Measurements from ENCODE around the gene DCLK1. TPM values are rescaled to one million over a fixed set of nuclear protein-coding genes. Genes with fewer than 3 reads are reported as not detected.

Gene DCLK1
- total RNA-seq, 2 donors from 2014 or later: 3.8 to 3.9 TPM

DNA sequence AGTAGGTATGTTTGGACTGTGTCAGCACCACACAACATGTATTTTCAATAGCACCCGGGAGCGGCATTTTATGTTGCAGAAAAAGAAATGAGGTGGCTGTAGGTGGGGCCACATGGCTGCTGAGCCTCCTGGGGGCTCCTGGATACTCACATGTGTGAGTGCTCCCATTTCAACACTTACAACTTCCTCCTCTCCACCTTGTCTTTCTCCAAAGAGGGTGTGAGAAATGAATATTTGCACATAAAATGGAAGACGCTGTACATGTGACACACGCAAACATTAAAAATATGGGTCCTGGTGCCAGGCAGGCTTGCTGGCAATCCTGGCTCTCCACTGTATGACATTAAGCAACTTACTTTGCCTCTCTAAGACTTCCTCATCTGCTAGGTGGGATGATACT, 222.1 kb downstream of the DCLK1 start:
- TF ChIP-seq POLR2AphosphoS5 (IDR thresholded peaks at IDR 0.05) (no peak), POLR2A (IDR thresholded peaks at IDR 0.05) (no peak)
- TF ChIP-seq, protein P1, sequence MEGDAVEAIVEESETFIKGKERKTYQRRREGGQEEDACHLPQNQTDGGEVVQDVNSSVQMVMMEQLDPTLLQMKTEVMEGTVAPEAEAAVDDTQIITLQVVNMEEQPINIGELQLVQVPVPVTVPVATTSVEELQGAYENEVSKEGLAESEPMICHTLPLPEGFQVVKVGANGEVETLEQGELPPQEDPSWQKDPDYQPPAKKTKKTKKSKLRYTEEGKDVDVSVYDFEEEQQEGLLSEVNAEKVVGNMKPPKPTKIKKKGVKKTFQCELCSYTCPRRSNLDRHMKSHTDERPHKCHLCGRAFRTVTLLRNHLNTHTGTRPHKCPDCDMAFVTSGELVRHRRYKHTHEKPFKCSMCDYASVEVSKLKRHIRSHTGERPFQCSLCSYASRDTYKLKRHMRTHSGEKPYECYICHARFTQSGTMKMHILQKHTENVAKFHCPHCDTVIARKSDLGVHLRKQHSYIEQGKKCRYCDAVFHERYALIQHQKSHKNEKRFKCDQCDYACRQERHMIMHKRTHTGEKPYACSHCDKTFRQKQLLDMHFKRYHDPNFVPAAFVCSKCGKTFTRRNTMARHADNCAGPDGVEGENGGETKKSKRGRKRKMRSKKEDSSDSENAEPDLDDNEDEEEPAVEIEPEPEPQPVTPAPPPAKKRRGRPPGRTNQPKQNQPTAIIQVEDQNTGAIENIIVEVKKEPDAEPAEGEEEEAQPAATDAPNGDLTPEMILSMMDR (IDR thresholded peaks at IDR 0.05): no peak
- H3K4me1 ChIP-seq (replicated peaks): no peaks in the 10 kb centered on the region
- no peaks in the 10 kb centered on the region for H3K9me3 ChIP-seq
- no peak for DNase-seq (ENCODE audit: low spot score)
- WGBS: 86% methylated on average over 4 of the region's 4 CpGs
- H3K4me3 ChIP-seq: no peak overlapping the region
- H3K27me3 ChIP-seq (replicated peaks; ENCODE audit: insufficient read depth): no peaks in the 10 kb centered on the region
- no peak overlapping the region for H3K27ac ChIP-seq
- intact Hi-C loops (cut with DNase I): no loop called here
- H3K36me3 ChIP-seq: no peaks in the 10 kb centered on the region

DNA sequence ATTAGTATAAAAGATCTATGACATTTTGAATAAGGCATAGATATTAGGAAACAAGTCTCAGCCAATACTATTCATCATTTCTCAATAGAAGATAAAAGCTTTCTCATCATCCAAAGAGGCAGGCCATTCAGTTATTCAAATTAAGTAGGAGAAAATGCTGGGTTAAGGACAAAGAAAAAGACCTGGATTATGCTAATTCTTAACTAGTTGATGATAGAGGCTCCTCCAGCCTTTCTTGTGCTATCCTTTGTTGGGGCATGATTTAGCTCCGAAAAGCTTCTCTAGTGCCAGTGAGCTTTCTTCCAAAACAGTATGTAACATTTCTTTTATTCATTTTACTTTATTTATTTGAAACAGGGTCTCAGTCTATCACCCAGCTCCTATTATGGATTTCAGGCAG, 223.0 kb downstream of the DCLK1 start:
- no peaks in the 10 kb centered on the region for H3K9me3 ChIP-seq
- no peak overlapping the region for H3K27ac ChIP-seq
- no peaks in the 10 kb centered on the region for H3K4me1 ChIP-seq (replicated peaks)
- no peaks in the 10 kb centered on the region for H3K36me3 ChIP-seq
- 92% methylated on average over 1 of the region's 1 CpG for WGBS
- no peaks in the 10 kb centered on the region for H3K27me3 ChIP-seq (replicated peaks; ENCODE audit: insufficient read depth)
- intact Hi-C loops (cut with DNase I): no loop called here
- no peak for DNase-seq (ENCODE audit: low spot score)
- no peak overlapping the region for H3K4me3 ChIP-seq
- no peak for TF ChIP-seq POLR2A (IDR thresholded peaks at IDR 0.05)

- H3K4me1 ChIP-seq (replicated peaks): no peaks in the 10 kb centered on the region
- WGBS: 72% methylated on average over 4 of the region's 4 CpGs
- H3K36me3 ChIP-seq: no peaks in the 10 kb centered on the region
- H3K9me3 ChIP-seq: no peaks in the 10 kb centered on the region
- H3K4me3 ChIP-seq: no peak overlapping the region
- no peak overlapping the region for H3K27ac ChIP-seq
- intact Hi-C loops (cut with DNase I): no loop called here
- no peaks in the 10 kb centered on the region for H3K27me3 ChIP-seq (replicated peaks; ENCODE audit: insufficient read depth)
- DNase-seq (ENCODE audit: low spot score): no peak
- TF ChIP-seq, protein P1 (IDR thresholded peaks at IDR 0.05): no peak
- TF ChIP-seq POLR2A (IDR thresholded peaks at IDR 0.05) (no peak), POLR2AphosphoS5 (IDR thresholded peaks at IDR 0.05) (no peak)
Observed at GRCh38 chr13:35906636-35907035, 224.5 kb downstream of the DCLK1 start.

DNA sequence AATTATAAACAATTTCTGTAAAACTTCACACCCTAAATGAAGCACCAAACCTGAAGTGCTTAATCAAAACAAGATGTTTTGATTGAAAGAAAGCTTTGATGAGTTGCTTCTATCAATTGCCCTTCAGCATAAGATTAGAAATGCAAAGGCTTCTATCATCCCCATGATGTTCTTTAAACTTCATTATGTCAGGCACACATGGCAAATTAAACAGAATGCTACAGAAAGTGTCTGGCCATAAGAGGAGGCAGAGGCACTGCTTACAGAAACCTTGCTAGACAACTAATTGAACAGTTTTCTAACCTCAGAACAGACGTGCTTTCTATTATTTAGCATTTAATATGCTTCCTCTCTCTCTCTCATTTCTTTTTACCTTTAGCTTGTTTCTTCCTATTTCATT, 228.1 kb downstream of the DCLK1 start:
- Histone ChIP-seq H3K4me3 (no peak overlapping the region), H3K36me3 (no peaks in the 10 kb centered on the region), H3K27ac (no peak overlapping the region), H3K4me1 (replicated peaks) (no peaks in the 10 kb centered on the region), H3K9me3 (no peaks in the 10 kb centered on the region), H3K27me3 (replicated peaks; ENCODE audit: insufficient read depth) (no peaks in the 10 kb centered on the region)
- intact Hi-C loops (cut with DNase I): no loop called here
- TF ChIP-seq, protein P1 (IDR thresholded peaks at IDR 0.05): no peak
- no peak for TF ChIP-seq POLR2AphosphoS5 (IDR thresholded peaks at IDR 0.05)
- TF ChIP-seq POLR2A (IDR thresholded peaks at IDR 0.05): no peak
- 75% methylated on average over 1 of the region's 1 CpG for WGBS
- DNase-seq (ENCODE audit: low spot score): no peak

GRCh38 chr13:35898041-35898440, 233.1 kb downstream of the DCLK1 start:
- no peaks in the 10 kb centered on the region for H3K36me3 ChIP-seq
- intact Hi-C loops (cut with DNase I): no loop called here
- no peaks in the 10 kb centered on the region for H3K27me3 ChIP-seq (replicated peaks; ENCODE audit: insufficient read depth)
- 84% methylated on average over 1 of the region's 1 CpG for WGBS
- no peak overlapping the region for H3K27ac ChIP-seq
- no peaks in the 10 kb centered on the region for H3K9me3 ChIP-seq
- no peak for DNase-seq (ENCODE audit: low spot score)
- no peak for TF ChIP-seq POLR2A (IDR thresholded peaks at IDR 0.05)
- no peak for TF ChIP-seq POLR2AphosphoS5 (IDR thresholded peaks at IDR 0.05)
- TF ChIP-seq, protein P1 (IDR thresholded peaks at IDR 0.05): no peak
- H3K4me3 ChIP-seq: no peak overlapping the region
- H3K4me1 ChIP-seq (replicated peaks): no peaks in the 10 kb centered on the region

Measured in prostate gland (tissue), 2 donors.